ENCODE results near the gene PTGER4. TPM values are rescaled to one million over a fixed set of nuclear protein-coding genes. Genes with fewer than 3 reads are reported as not detected.

PTGER4 gene
- polyA plus RNA-seq (2012; rRNA removed), result 0.06 TPM in 1 of 2 replicates, not detected in the other
- polyA plus RNA-seq (2012; cell fraction: cytosol; rRNA removed), result not detected in 2 replicates
- not detected in 2 replicates for polyA plus RNA-seq (2012; cell fraction: nucleus; rRNA removed)

DNA sequence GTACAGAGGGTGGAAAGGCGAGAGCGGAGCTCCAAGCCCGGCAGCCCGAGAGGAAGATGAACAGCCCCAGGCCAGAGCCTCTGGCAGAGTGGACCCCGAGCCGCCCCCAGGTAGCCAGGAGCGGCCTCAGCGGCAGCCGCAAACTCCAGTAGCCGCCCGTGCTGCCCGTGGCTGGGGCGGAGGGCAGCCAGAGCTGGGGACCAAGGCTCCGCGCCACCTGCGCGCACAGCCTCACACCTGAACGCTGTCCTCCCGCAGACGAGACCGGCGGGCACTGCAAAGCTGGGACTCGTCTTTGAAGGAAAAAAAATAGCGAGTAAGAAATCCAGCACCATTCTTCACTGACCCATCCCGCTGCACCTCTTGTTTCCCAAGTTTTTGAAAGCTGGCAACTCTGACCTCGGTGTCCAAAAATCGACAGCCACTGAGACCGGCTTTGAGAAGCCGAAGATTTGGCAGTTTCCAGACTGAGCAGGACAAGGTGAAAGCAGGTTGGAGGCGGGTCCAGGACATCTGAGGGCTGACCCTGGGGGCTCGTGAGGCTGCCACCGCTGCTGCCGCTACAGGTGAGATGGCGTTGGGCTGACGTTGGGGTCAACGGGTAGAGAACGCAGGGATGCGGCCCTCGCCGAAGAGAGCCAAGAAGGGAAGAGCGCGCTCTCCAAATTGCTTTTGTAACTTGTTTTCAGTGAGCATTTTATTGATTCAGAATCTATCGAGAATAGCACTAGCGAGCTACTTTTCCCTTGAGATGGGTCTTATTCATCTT, at the start of gene PTGER4:
Gene PTGER4 (plus strand): TSS at position 3 of the 769 bp plus-strand sequence. CDS start 1,079 bp downstream, outside the sequence.
- Histone ChIP-seq H3K4me3 (ENCODE audit: low read depth in 2 of 2, low read length in 1 of 2) (peak within 1 kb of the TSS; percentile 56 to 66), H3K9ac (no peak within 1 kb of the TSS), H4K20me1 (ENCODE audit: insufficient read depth) (no peaks in the 10 kb centered on the region; the same call in 1 of the 2 replicates), H3K4me2 (peak within 1 kb of the TSS; percentile 98), H3K4me1 (ENCODE audit: control insufficient read depth in 1 of 2, insufficient read depth in 2 of 2, low read depth in 1 of 2, low read length in 1 of 2) (peaks cover 6 to 11% of the 10 kb centered on the region in 2 experiments; a peak in 2 of 4 replicates), H3K9me2 (no peaks in the 10 kb centered on the region), H3K79me2 (ENCODE audit: insufficient read depth) (no peaks in the 10 kb centered on the region), H2AFZ (ENCODE audit: low read depth) (peak within 1 kb of the TSS; percentile 81; the same call in 1 of the 2 replicates), H3K27ac (ENCODE audit: low read depth in 2 of 2, low read length in 1 of 2) (no peak within 1 kb of the TSS), H3K9me3 (no peaks in the 10 kb centered on the region), H3K36me3 (replicated peaks in 1 of 2; ENCODE audit: control insufficient read depth in 1 of 2, insufficient read depth in 2 of 2, low read length in 1 of 2) (no peaks in the 10 kb centered on the region), H3K27me3 (ENCODE audit: insufficient read depth) (peaks cover 67% of the 10 kb centered on the region), H3F3A (replicated peaks; ENCODE audit: insufficient read depth) (peaks cover 4% of the 10 kb centered on the region)
- 9% methylated on average over 33 of the region's 44 CpGs for WGBS (ENCODE audit: low lambda C conversion rate)
- POLR2A ChIA-PET, result no interaction called here
- TF ChIP-seq SIN3A (IDR thresholded peaks at IDR 0.05; ENCODE audit: borderline replicate concordance, low read depth, low read length), result no peak
- TF ChIP-seq RAD21 (IDR thresholded peaks at IDR 0.05; ENCODE audit: low read length), result no peak
- no peak for TF ChIP-seq EP300 (IDR thresholded peaks at IDR 0.05; ENCODE audit: borderline replicate concordance in 1 of 2, low read depth in 1 of 2, low read length in 1 of 2)
- no peak for TF ChIP-seq MEF2A (IDR thresholded peaks at IDR 0.05; ENCODE audit: borderline replicate concordance, low read depth)
- TF ChIP-seq ZBTB33 (IDR thresholded peaks at IDR 0.05; ENCODE audit: borderline replicate concordance, low read depth), result no peak
- no peak for TF ChIP-seq MXI1 (IDR thresholded peaks at IDR 0.05; ENCODE audit: low read depth, low read length)
- no peak for TF ChIP-seq GATA2 (CRISPR knock-in tag; IDR thresholded peaks at IDR 0.05)
- no peak for TF ChIP-seq POLR2AphosphoS5 (IDR thresholded peaks at IDR 0.05; ENCODE audit: low read depth, low read length)
- CTCF ChIA-PET, result interaction anchor here (1.4 to 1.5 kb wide), 3 partner anchors 9 to 732 kb away, joined by 3 read pairs; no protein-coding TSS in a partner anchor
- DNase-seq, result peak; percentile 20

DNA sequence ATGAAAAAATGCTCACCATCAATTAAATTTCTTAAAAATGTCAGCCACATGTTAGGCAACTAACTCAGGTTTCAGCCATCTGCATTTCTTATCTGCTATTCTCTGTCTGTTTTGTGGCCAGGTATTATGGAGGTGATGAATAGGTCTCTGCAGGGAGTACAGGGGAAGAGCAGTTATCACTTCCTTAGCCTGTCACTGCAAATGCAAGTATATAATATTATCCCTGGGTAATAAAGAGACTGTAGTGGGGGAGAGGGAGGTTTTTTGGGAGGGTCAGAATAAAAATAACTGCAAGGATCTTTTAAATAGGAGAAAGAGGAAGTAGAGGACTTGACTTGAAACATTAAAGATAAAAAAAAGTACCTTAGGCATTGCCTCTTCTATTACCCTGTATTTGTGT, 49.6 kb upstream of the PTGER4 start:
- H3K9me3 ChIP-seq, result no peaks in the 10 kb centered on the region
- no peaks in the 10 kb centered on the region for H3F3A ChIP-seq (replicated peaks; ENCODE audit: insufficient read depth)
- no peak overlapping the region for H3K4me2 ChIP-seq
- no peak overlapping the region for H3K4me3 ChIP-seq (ENCODE audit: low read depth in 2 of 2, low read length in 1 of 2)
- no peak for TF ChIP-seq SMC3 (IDR thresholded peaks at IDR 0.05; ENCODE audit: low read depth, low read length)
- TF ChIP-seq MAX (IDR thresholded peaks at IDR 0.05; ENCODE audit: low read depth), result no peak
- ChIA-PET CTCF (interaction anchor here (0.8 kb wide), 1 partner anchor 12 kb away, joined by 3 read pairs; no protein-coding TSS in a partner anchor), POLR2A (no interaction called here)
- no peaks in the 10 kb centered on the region for H3K36me3 ChIP-seq (replicated peaks in 1 of 2; ENCODE audit: control insufficient read depth in 1 of 2, insufficient read depth in 2 of 2, low read length in 1 of 2)
- H3K27ac ChIP-seq (ENCODE audit: low read depth in 2 of 2, low read length in 1 of 2), result no peak overlapping the region
- no peaks in the 10 kb centered on the region for H3K79me2 ChIP-seq (ENCODE audit: insufficient read depth)
- H3K27me3 ChIP-seq (ENCODE audit: insufficient read depth), result no peaks in the 10 kb centered on the region; the same call in 1 of the 2 replicates
- H3K9ac ChIP-seq, result no peak overlapping the region
- H4K20me1 ChIP-seq (ENCODE audit: insufficient read depth), result no peaks in the 10 kb centered on the region
- H2AFZ ChIP-seq (ENCODE audit: low read depth), result no peak overlapping the region
- no peaks in the 10 kb centered on the region for H3K4me1 ChIP-seq (ENCODE audit: control insufficient read depth in 1 of 2, insufficient read depth in 2 of 2, low read depth in 1 of 2, low read length in 1 of 2)
- DNase-seq, result no peak
- no peaks in the 10 kb centered on the region for H3K9me2 ChIP-seq

Data from SK-N-SH (cell line).